ENCODE measurements around the gene SFXN2.

- no peak for TF ChIP-seq CTCF (conservative IDR thresholded peaks at IDR 0.05 in 1 of 2, IDR thresholded peaks at IDR 0.05 in 1 of 2; ENCODE audit: low read depth in 1 of 2, low read length in 2 of 2)
- TF ChIP-seq EZH2 (IDR thresholded peaks at IDR 0.05; ENCODE audit: low read length, missing control alignments): no peak
Measured at GRCh38 chr10:102779680-102780526, 65.5 kb downstream of the SFXN2 start.

Data from fibroblast of lung (primary cell).